HG03469 (cell line): ENCODE measurements around the gene MGP.

Experiments
- ATAC-seq: cut with Tn5 transposase; IDR thresholded peaks from one replicate; pipeline ENCODE4 v1.9.1; 2021; ENCODE audit warnings: mild to moderate bottlenecking, moderate library complexity, moderate number of reproducible peaks; ENCODE audit not compliant: unreplicated experiment

Gene MGP

DNA sequence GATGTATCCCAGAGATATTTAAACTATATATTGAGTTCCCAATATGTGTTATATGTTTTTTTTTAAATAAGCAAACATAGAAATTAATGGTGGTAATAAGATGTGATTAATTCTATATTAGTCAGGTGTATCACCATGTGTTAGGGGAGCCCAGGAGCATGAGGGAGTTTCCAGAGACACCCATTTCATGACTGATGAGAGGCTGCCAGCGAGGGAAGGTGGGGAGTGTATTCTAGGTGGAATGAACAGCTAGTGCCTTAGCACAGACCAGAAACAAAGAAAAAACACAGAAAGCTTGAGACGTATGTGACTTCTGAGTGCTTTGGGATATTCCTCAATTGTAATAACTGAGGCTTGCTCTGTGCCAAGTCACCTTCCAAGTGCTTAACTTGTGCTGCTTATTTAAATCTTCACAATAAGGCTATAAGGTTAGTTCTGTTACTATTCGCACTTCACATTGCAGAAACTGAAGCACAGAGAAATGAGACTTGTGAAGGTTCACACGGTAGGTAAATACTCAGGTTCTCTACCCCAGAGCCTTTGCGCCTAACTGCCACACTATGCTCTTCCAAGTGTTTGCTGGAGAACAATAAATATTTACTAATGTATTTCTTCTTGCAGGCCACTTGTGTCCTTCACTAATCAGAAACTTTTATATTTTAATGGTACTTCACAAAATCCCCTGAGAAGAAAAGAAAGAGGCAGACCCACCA lies 17.9 kb upstream of the MGP start:
- no peak for ATAC-seq

DNA sequence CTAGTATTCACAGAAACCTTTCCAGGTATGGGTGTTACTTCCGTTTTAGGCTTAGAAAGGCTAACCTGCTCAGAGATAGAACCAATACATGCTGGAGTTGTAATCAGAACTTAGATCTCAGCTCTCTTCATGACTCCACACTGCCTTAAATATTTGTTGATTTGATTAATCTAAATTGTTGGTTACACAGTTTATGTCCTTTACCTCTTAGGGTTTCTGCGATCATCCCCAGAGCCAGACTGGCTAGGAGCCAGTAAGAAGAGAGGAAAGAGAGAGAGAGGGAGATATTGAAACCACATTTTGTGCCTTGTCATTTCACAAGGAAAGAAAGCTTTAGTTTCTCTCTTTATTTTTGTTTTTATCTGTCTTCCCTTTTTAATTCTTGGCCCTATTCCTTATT lies 16.8 kb upstream of the MGP start:
- ATAC-seq = no peak

DNA sequence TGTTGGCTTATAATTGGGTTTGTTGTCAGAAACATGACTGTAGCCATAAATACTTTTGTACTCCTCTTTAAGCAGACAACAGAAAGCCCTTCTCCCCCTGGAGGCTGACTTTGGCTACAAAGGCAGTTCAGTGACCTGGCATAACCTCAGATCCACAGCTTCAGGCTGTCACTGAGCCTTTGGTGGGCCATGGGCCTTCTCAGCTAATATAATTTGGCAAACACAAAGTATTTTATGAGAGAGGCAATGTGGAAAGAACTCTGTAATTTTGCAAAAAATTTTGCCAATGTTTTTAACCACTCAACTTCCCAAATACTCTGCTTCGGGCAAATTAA lies 15.5 kb upstream of the MGP start:
- ATAC-seq = no peak

DNA sequence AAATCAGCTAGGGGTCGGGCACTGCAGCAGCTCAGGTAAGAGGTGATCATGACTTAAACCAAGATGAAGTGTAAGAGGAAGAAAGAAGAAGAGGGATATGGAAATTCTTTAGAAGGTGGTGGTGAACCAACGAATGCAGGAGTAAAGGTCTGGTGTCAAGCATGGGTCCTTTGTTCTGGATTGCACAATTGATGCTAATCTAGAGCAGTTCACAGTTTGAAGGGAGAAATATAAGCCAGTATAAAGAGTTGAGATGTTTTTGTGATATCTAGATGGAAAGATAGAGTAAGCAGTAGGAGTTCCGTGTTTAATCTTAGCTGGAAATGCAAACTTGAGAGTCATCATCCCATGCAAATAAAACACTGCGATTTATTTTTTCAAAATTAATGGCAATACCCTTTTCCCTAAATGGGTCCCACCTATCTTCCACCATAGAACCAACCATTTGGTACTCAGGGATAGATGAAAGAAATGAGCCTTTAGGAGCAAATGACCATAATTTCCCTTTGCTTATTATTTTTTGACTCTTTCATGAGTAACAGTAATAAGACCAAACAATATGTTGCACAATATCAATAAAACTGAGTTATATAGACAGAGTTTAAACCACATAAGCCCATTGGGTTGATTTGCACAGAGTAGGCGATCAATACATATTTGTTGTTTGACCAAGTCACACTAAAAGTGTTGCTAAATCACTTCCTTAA lies 15.0 kb upstream of the MGP start:
- no peak for ATAC-seq

DNA sequence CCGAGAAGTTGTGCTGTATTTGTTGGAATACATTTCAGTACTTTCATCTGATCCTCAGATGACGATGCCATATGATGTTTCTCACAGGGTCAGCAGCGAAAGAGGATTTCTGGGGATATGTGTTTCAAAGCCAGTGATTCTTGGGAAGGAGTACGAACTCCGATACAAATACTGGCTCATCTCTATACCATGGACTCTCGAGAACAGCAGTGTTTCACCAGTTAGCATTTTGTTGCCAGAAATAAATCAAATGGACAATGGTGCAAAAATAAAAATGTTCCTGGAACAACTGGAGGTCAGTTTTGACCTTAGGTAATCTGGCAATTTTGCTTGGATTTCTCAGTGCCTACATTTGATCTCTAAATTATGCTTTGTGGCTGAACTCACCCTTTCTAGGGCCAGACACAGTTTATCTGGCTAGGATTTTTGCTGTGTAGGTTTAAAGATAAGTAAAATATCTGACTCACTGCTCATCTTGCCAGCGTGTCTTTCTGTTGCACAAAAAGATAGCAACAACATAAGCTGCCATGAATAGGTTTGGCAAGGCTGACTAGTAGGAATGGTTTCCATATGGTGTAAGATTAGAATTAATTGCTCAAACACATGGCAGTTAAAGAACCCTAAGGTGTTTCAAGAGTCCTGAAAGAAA lies 11.0 kb upstream of the MGP start:
- ATAC-seq = no peak

DNA sequence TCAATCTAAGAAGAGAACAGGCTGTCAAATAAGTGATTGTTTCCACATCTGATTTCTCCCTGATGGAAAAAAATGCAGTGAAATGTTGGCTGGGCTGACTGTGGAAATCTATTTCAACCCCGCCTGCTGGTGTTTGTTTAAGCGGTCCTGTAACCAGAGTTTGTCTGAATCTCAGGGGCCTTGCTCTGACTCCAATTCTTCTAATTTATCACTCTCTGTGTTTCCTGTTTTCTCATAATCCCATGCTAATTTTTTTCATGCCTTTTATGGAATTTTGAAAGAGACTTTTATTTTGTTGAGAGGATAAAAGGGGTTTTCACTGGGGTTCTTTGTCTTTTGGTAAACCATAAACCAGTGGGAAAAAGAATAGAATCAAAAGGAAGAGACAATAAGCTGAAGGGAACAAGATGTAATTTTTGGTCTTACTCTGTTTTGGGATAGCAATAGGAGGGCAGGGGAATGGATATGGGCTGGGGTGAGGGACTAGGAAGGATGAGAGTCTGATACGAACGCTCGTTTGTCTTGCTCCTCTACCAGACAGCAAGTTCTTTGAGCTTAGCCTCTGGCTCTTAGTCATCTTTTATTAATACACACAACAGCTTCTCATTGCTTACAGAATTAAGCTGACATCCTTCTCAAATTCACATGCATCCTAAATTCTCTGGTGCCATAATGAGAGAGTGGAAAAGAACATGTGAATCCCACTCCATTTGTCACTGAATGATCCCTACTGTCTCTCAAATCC lies 8.0 kb upstream of the MGP start:
- no peak for ATAC-seq

DNA sequence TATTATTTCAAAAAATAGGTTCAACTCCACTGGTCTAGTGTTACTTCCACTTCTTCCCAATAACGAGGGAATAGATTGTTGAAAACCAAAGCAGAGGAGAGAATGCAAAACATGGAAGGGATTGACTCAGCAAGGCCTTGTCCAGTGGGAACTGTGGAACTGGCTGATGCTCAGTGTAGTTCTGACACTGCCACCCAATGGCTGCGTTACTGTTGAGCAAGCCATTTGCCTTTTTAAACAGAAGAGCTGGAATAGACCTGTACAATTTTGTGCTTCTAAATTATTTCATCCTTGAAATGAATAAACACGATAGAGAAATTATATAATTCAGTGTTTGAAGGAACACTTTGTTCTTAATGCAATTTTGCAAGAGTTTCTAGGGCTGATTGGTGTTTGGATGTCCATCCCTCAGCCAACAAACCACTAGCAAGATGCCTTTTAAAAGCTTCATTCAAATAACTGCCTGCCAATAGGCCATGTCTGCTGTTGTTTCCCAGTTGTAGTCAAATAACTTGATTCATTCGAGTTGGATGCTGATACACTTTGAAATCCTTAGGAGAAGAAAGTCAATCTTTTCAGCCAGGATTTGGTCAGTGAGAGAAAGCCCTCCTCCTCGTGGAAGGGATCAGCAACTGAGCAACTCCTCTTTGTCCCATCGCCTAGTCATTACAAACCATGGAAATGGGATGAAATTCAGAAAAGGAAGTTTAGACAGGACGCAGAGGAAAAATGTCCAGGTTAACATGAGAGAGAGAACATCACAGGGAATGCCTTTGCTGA lies 7.3 kb upstream of the MGP start:
- no peak for ATAC-seq

DNA sequence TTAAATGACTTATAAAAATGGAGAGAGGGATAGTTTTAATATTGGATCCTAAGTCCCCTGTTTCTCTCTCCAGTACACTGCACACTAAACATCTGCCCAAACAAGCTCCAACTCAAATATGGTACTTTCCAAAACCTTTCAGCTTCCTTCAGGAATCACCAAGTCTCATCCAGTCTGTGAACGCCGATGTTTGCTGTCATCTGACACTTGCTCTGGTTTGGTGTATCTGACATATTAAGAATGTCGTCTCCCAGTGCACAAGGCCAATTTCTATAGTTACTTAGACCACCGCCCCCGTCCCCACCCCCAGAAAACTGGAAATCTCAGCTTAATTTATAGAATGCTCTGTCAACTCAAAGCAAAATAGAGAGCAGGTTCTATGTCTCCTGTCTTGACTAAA lies 5.0 kb upstream of the MGP start:
- ATAC-seq = no peak

DNA sequence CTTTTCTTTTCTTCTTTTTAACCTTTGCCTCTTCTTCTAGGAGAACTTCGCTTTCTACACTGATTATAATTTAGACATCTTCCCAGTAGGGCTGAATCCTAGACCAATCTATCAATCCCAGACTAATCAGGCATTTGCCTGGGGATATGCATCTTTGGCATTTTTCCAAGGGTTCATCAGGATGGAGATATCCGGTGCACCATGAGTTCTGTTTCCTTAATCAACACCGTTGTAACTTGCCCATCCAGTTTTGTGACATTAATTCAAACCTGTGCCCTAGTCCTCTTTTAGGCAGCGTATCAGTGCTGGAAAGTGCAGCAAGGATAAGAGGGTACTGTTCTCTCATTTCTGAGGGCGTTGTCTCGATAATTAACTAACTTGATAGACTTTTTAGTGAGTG lies 617 bp upstream of the MGP start:
- no peak for ATAC-seq

DNA sequence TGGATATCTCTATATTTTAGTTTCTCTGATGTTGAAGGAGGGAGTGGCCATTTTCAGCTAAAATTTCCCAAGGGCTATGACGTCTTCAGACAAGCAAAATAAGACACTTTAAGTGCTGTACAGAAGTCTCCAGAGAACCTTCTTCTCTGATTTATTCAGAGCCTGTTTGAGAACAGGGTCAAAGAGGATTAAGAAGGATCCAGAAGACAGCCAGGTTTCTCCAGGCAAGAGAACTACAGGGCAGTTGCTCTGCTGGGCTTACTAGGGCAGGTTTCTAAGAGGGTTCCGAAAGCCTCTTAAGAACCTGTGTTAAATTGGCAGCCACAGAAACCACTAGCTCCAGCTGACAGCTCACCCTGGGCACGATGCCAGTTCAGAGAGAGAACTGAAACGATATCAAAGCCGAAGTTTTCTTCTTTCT lies 1.2 kb downstream of the MGP start:
- ATAC-seq = peak; percentile 94

DNA sequence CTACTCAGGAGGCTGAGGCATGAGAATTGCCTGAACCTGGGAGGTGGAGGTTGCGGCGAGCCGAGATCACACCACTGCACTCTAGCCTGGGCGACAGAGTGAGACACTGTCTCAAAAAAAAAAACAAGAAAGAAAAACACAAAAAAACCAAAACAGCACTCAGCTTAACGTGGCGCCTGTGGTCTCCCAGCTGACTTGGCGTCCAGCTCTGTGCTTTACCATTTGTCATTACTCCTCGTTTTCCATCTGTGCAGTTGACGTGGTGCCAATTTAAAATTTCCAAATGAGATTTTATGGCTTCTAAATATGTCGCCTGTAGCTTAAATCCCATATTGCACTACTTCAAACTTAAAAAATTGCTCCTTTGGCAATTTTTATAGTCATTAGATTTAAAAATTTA lies 2.0 kb downstream of the MGP start:
- ATAC-seq = no peak

DNA sequence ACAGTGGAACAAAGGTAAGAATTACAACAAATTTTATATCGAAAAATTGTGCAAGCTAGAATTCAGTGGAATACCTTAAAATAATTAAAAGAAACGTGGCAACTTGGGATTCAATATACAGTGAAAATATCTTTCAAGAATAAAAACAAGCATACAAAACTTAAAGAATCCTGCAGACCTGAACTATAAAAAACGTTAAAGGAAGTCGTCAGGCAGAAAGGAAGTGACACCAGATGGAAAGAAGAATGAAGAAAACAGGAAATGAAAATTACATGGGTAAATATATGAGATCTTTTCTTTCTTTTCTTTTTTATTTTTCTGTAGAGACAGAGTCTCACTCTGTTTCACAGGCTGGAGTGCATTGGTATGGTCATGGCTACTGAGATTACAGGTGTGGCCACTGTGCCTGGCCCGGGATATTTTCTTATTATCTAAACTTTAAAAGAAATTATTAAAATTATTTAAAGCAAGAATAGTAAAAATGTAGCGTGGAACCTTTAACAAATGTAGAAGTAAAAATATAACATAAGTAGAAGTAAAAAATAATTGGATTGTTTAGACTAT lies 4.7 kb downstream of the MGP start:
- no peak for ATAC-seq

DNA sequence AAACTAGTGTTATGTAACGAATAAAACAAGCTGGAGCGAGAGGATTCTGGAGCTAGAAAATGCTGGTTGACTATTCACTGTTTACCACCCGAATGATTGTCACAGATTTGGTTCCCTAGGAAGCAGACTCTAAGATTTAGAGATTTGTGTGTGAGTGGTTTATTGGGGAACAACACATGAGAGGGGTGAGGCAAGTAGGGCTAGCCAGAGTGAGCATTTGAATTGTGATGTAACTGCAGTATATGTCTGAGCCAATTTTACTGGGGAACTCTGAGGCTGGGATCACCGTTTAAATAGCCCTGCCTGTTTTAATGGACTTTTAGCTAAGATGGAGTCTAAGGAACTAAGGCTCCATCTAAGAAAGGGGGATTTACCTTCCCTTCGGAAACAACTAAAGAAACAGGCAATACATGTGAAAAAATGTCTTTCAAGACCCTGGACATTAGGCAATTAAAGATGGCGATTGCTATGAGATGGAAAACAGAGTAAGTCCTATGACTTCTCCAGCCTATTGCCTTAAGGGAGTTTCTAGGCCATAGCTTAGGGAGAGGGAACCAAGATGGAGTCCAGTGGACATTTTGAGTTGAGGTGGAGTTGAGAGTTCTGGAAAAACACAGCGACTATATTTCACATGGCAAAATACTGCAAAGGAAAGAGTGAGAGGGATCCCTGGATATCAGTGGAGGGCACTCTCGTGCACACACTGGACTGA lies 6.3 kb downstream of the MGP start:
- no peak for ATAC-seq

DNA sequence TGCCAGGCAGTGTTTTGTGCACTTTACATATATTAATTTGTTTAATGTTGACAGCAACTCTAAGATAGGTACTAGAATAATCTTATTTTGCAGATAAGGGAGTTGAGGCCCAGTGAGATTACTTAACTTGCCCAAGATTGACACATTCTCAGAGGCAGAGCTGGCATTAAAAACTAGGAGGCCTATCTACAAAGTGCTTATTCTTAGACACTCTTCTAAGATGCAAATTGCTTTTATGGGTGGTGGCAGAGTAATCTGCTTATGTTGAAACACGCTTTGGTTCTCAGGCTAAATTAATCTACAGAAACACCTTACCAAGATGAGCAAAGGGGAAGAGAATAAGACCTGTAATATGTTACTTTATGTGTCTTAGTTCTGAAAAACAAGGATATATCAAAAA lies 7.2 kb downstream of the MGP start:
- ATAC-seq = no peak

DNA sequence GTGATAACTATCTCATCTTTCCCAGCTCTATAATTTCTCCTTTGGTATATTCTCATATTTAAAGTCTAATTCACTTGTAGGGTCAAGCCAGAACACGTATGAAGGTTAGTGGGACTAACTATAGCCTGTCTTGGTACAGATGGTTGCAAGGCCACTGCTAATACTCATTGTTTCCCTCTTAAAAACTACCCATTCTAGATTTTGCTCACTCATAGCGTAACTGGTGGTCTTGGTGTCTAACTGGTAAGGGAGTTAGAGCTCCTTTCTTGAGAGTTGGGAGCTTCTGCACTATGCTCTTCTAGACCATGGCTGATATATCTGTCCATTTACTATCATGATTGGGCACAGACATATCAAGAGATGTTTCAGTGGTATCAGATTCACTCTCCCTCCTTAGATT lies 8.8 kb downstream of the MGP start:
- no peak for ATAC-seq

DNA sequence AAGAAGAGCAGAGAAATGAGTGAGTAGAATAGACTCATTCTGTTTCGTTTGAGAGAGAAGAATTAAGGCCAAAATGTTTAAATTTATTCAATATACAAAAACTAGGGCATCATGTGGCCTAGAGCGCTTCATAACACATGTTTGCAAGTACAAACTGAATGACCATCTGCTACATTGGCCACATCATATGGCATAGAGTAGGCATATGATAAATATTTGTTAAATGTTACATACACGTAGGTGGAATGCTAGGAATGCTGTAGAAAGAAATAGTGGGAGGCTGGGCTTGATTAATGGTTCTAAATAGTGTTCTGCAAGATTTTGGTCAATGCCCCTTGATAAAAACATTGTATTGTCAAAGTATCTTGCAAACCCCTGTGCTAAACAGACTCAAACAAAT lies 10.8 kb downstream of the MGP start:
- ATAC-seq = no peak

DNA sequence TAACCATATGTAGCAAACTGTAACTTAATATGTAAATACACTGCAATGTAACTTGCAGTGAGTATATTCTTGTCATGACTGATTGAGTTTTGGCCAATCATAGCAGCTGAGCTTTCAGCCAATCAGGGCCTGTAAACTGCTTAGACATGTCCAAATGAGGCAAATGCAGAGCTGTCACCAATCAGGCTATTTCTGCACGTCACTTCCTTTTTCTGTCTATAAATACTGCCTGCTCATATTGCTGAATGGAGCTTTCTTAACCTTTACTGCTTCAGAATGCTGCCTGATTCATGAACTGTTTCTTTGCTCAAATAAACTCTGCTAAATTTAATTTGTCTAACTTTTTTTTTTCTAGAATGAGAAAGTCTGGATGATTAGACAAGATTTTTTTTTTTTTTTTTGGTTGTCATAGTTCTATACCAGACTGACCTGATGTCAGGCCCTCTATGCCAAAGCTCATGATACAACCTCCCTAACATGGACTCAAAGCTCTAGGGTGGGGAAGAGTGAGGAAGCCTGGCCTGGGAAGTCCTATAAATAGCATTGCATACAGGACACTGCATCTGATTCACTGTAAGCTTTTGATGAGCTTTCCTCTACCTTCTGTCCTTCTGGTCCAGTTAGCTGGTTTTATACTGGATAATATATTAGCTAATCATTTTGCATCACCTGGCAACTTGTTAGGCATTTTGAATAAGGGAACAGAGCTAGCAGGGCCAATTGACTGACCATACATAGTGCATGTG lies 12.0 kb downstream of the MGP start:
- ATAC-seq = no peak

DNA sequence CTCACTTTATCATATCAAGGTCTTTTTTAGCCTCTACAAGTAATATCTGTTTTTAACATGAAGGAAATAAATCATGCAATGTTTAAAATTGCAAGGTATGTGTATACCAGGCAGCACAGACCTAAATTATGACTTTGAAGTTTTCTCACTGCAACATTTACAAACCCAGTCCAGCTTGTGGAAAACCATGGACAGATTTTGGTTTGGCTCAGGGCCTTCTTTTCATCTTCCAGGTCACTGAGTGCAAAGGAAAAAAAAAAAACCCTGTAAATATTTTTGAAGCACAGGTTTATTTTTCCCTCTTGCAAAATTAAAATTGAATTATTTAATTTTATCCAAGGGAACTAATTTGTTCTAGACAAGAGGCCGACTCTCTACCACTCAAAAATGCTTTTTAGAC lies 13.8 kb downstream of the MGP start:
- ATAC-seq = no peak

DNA sequence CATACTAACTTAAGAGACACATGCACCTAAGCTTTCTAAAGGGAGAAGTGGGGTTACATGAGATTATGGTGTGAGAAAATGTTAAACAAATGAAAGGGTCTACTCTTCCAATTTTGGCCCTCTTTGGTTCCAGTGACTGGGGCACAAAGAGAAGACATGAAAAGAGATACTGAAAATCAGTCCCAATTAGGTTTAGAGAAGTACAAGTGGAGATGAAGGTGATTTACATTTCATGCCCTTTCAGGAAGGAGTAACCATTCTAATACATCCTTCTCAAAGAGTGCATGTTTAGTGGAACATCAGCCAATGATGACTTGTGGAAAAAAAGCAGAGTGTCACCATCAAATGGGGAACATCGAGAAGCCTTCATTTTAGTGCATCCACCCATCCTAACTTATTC lies 14.4 kb downstream of the MGP start:
- ATAC-seq = no peak
